GM21786 (cell line): ENCODE results near the gene PPA2.
"Not testable (repeated sequence)": the region's sequence is repeated elsewhere in the genome, so short reads cannot be mapped to it uniquely, and the experiment has no call there.

Source experiments
- ATAC-seq: cut with Tn5 transposase; IDR thresholded peaks from one replicate; pipeline ENCODE4 v1.9.1; 2021; ENCODE audit not compliant: unreplicated experiment

Gene PPA2

DNA sequence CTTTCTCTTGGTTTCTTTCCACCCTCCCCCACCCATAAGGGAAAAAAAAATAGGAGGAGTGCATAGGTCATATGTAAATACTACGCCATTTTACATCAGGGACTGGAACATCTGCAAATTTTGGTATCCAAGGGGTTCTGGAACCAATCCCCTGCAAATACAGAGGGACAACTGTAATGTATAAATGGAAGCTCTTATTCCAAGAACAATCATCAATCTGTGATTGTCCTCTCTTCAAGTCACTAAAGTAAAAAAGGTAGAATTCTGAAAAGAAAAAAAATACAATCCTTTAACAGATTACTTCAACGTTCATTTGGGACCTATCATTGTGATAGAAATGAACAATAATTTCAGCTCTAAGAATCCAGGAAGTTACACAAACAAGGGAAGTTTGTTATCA is 13.6 kb downstream of the PPA2 start:
- ATAC-seq = no peak

DNA sequence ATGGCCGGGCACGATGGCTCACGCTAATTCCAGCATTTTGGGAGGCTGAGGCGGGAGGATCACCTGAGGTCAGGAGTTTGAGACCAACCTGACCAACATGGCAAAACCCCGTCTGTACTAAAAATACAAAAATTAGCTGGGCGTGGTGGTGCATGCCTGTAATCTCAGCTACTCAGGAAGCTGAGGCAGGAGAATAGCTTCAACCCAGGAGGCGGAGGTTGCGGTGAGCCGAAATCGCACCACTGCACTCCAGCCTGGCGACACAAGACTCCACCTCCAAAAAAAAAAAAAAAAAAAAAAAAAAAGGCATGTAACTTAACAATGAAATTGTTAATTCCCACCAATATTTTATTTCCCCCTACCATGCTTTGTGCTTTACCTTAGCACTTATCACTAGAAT is 15.3 kb downstream of the PPA2 start:
- ATAC-seq = not testable (repeated sequence)

GRCh38 chr4:105458001-105458400 is 15.9 kb downstream of the PPA2 start:
- no peak for ATAC-seq

GRCh38 chr4:105455998-105456397 is 17.9 kb downstream of the PPA2 start:
- ATAC-seq = no peak

GRCh38 chr4:105455182-105455581 is 18.7 kb downstream of the PPA2 start:
- ATAC-seq = no peak

GRCh38 chr4:105453550-105454205 is 20.2 kb downstream of the PPA2 start:
- peak; percentile 93 for ATAC-seq

DNA sequence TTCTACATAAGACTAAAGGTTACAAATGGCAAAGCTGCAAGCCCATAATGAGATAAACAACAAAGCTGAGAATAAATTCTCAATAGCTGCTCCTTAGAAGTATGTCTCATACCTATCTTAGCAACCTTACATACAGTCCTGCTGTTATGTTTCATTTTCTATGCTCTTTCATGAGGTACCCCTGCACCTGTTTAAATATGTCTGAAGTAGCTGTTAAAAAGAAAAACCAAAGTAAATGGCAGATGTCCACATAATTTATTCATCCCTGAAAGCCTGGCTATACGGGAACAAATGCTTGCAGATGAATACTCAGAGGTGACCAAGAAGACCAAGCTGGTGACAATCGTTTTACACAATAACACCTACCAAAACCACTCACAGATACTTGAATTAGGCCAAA is 22.5 kb downstream of the PPA2 start:
- no peak for ATAC-seq

GRCh38 chr4:105440890-105441289 is 33.0 kb downstream of the PPA2 start:
- ATAC-seq = no peak

DNA sequence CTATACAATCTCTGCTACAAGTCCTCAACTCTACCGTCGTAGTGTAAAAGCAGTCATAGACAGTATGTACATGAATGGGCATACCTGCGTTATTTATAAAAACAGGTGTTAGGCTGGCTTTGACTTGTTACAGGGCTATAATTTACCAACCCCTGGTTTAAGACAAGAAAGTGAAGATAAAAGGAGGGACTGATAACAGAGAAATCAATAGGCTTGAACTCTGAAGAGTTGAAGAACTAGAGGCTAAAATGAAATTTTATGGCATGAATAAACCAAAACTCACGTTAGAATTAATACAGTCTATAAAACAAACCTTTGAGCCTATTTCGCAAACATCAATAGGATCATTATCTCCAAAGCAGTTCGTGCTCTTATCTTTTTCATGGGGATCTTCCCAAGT is 36.2 kb downstream of the PPA2 start:
- no peak for ATAC-seq

- no peak for ATAC-seq
Measured at GRCh38 chr4:105436414-105436813, 37.4 kb downstream of the PPA2 start.

GRCh38 chr4:105434940-105435339 is 38.9 kb downstream of the PPA2 start:
- no peak for ATAC-seq

GRCh38 chr4:105433421-105433820 is 40.4 kb downstream of the PPA2 start:
- ATAC-seq = no peak

DNA sequence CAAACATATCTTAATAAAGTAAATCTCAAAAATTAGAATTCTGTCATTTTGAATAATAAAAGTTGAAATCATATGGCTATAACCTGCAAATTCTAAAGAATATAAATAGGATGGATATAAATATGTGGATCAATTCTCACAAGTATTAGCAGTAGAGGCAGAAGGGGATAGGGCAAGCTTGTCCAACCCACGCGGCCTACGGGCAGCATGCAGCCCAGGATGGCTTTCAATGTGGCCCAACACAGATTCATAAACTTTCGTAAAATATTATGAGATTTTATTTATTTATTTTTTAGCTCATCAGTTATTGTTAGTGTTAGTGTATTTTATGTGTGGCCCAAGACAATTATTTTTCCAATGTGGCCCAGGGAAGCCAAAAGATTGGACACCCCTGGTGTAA is 41.4 kb downstream of the PPA2 start:
- no peak for ATAC-seq

GRCh38 chr4:105430811-105431210 is 43.1 kb downstream of the PPA2 start:
- ATAC-seq = no peak

- ATAC-seq = no peak
Measured at GRCh38 chr4:105426187-105426897, 47.5 kb downstream of the PPA2 start.

DNA sequence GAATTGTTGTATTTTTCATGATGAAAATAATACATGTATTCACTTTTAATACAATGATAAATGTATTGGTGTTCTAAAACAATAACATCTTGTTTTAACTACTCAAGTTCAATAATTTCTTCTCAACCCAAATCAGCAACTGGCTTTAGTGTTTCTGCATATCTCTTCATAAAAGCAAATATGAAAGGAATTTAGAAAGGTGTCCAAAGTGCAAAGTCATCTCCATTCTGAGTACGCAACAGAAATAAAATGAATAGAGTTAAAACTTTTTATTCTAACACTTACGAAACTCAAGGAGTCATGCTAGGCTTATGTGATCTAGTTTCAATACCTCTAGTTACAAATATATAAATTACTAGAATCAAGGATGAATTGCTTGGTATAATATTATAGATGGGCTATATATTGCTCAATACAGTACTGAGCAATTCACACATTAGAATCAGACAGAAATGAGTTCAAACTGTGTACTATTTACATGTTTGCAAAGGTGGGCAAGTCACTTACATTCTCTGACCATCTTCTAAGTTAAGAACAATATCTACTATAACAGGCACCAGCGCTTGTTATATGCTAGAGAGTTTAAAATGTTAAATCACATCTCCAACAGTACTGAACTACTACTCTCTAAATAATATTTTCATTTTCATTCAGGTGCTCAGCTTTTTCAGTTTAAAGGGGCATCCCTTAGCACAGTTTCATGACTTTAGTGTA is 51.5 kb downstream of the PPA2 start:
- no peak for ATAC-seq

- no peak for ATAC-seq
Measured at GRCh38 chr4:105417624-105418023, 56.2 kb downstream of the PPA2 start.

DNA sequence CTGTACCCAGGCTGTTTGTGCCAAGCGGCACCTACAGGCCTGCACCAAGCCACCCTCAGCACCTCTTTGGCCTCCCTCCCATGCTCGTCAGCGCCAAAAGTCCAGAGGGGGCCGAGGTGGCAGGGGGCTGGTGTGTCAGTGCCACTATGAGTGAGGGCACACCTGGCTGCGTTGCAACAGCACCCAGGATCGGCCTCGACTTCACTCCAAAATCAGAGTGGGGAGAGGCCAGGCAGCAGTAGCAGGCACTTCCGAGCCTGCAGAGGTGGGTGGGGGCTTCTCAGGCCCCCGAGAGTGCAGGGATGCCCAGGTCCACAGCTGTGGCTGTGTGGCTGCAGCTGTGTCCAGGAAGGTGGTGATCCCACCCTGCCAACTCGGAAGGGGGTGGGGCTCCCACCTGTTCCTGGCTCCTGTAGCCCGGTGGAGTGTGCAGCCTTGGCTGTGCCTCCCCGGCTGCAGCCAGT is 58.5 kb downstream of the PPA2 start:
- no peak for ATAC-seq

DNA sequence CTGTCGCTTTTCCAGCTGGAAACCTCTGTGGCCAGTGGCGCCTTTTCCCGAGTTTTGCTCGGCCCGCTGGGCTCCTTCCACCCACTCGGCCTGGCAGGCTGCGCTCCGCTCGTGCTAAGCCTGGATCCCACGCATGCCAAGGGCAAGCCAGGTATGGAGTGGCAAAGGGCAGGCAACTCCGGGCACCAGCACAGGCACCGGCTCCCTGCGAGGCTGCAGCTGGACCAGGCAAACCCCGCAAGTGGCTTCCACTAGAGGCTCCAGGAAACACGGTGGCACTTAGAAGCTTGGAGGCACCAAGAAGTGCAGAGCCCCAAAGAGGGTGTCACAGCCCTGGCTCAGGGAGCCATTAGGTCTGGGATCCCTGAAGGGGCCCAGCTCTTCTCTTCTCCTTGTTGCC is 59.5 kb downstream of the PPA2 start:
- ATAC-seq = no peak

DNA sequence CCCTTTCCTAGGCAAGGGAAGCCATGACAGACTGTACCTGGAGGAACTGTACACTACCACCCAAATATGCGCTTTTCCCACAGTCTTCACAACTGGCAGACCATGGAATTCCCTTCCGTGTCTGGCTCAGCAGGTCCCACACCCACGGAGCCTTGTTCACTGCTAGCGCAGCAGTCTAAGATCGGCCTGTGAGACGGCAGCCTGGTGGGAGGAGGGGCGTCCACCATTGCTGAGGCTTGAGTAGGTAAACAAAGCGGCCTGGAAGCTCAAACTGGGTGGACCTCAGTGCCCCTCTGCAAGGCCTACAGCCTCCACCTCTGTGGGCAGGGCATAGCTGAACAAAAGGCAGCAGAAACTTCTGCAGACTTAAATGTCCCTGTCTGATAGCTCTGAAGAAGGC is 64.7 kb downstream of the PPA2 start:
- ATAC-seq = not testable (repeated sequence)

GRCh38 chr4:105400901-105401677 is 72.8 kb downstream of the PPA2 start:
- ATAC-seq = no peak
